Left lobe of liver (tissue), 2 donors: ENCODE measurements around the gene CWF19L2. TPM values are rescaled to one million over a fixed set of nuclear protein-coding genes. Genes with fewer than 3 reads are reported as not detected.
A peak's percentile ranks its signal among the peaks of the same experiment; 100 is the strongest.
"Not testable (repeated sequence)": the region's sequence is repeated elsewhere in the genome, so short reads cannot be mapped to it uniquely, and the experiment has no call there.

Source experiments
- ATAC-seq: fragments of 200-7000 bp; cut with Tn5 transposase; one replicate; pipeline ENCODE4 v1.9.1; 2020; ENCODE audit warnings: mild to moderate bottlenecking, moderate library complexity
- DNase-seq: peaks from one replicate; pipeline ENCODE4 v3.0.0-alpha.2; 2020; ENCODE audit warnings: low spot score
- total RNA-seq: library from RNA; stranded (reverse); gene quantifications from one replicate; pipeline ENCODE4 v1.2.1, GENCODE V29; 2021
- donor health status: DM: no; HTN: no; CAD: no; lungs with moderate emphysema.
- donor health status: DM: no; HTN: yes; CAD: no.

Gene CWF19L2
- total RNA-seq, 1 donor from 2014 or later: 4.4 TPM

- no peak for DNase-seq
- ATAC-seq: no peak
Observed at GRCh38 chr11:107439586-107440167, 17.9 kb downstream of the CWF19L2 start.

GRCh38 chr11:107438148-107438547 is 19.5 kb downstream of the CWF19L2 start:
- DNase-seq (no peak), ATAC-seq (no peak)

GRCh38 chr11:107430525-107430924 is 27.1 kb downstream of the CWF19L2 start:
- DNase-seq (no peak), ATAC-seq (no peak)

- DNase-seq: no peak
- ATAC-seq: no peak
Observed at GRCh38 chr11:107427569-107428180, 29.9 kb downstream of the CWF19L2 start.

- DNase-seq (no peak), ATAC-seq (no peak)
Observed at GRCh38 chr11:107413352-107413751, 44.3 kb downstream of the CWF19L2 start.

- ATAC-seq (peak; percentile 86), DNase-seq (no peak)
Observed at GRCh38 chr11:107408762-107409211, 48.8 kb downstream of the CWF19L2 start.

GRCh38 chr11:107405260-107405659 is 52.4 kb downstream of the CWF19L2 start:
- ATAC-seq (peak; percentile 74), DNase-seq (no peak)

- not testable (repeated sequence) for ATAC-seq, DNase-seq
Observed at GRCh38 chr11:107401131-107401530, 56.5 kb downstream of the CWF19L2 start.

GRCh38 chr11:107397357-107397756 is 60.3 kb downstream of the CWF19L2 start:
- ATAC-seq: no peak
- no peak for DNase-seq

GRCh38 chr11:107392611-107393010 is 65.0 kb downstream of the CWF19L2 start:
- no peak for ATAC-seq
- DNase-seq: no peak

- ATAC-seq, DNase-seq: not testable (repeated sequence)
Observed at GRCh38 chr11:107390701-107391100, 66.9 kb downstream of the CWF19L2 start.

- no peak for ATAC-seq
- DNase-seq: no peak
Observed at GRCh38 chr11:107387666-107388065, 70.0 kb downstream of the CWF19L2 start.

GRCh38 chr11:107385361-107385981 is 72.2 kb downstream of the CWF19L2 start:
- no peak for ATAC-seq
- no peak for DNase-seq

- ATAC-seq: no peak
- no peak for DNase-seq
Observed at GRCh38 chr11:107384144-107384852, 73.3 kb downstream of the CWF19L2 start.

- DNase-seq: no peak
- ATAC-seq: no peak
Observed at GRCh38 chr11:107372439-107372838, 85.2 kb downstream of the CWF19L2 start.

GRCh38 chr11:107370390-107370789 is 87.2 kb downstream of the CWF19L2 start:
- DNase-seq (no peak), ATAC-seq (no peak)

- ATAC-seq (no peak), DNase-seq (no peak)
Observed at GRCh38 chr11:107359701-107360100, 97.9 kb downstream of the CWF19L2 start.

- no peak for DNase-seq
- no peak for ATAC-seq
Observed at GRCh38 chr11:107357877-107358276, 99.7 kb downstream of the CWF19L2 start.

- ATAC-seq (no peak), DNase-seq (no peak)
Observed at GRCh38 chr11:107354780-107355179, 102.8 kb downstream of the CWF19L2 start.

GRCh38 chr11:107337917-107338316 is 119.7 kb downstream of the CWF19L2 start:
- DNase-seq (no peak), ATAC-seq (no peak)

- ATAC-seq: no peak
- no peak for DNase-seq
Observed at GRCh38 chr11:107331728-107332127, 125.9 kb downstream of the CWF19L2 start.

GRCh38 chr11:107329164-107329563 is 128.5 kb downstream of the CWF19L2 start:
- DNase-seq: no peak
- no peak for ATAC-seq
